HL-60/S4 treated with retinoic acid at 250 ng/mL for 4 days and 3 days (cell line): ENCODE measurements around the gene TNXB.

Experiments used
- in situ Hi-C: fragments of 300-500 bp; cut with MboI; formaldehyde crosslinking; loops from 2 replicates; pipeline ENCODE4 v1.7.0; 2022; ENCODE audit warnings: low sequenced_read_pairs

The TNXB gene

GRCh38 chr6:32140420-32141046 lies 31.4 kb upstream of the TNXB start:
- in situ Hi-C loops = no loop called here

GRCh38 chr6:32139590-32139989 lies 30.5 kb upstream of the TNXB start:
- in situ Hi-C loops = no loop called here

GRCh38 chr6:32137454-32137853 lies 28.3 kb upstream of the TNXB start:
- in situ Hi-C loops = no loop called here

GRCh38 chr6:32133786-32134185 lies 24.6 kb upstream of the TNXB start:
- in situ Hi-C loops = no loop called here

DNA sequence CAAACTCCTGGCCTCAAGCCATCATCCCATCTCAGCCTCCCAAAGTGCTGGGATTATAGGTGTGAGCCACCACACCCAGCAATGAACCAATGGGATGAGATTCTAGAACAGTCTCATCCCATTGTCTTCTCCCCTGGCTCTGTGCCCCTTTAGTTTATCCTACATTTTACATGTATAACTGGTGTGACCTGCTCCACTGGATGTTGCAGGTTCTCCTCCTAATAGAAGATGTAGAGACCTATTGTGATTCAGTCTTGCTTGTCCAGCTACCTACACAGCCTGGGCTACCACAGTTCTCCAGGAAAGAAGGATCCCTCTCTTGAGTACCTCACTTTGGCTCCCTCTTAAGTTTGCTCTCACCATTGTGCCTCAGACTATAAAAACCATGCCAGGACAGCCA lies 23.0 kb upstream of the TNXB start:
- in situ Hi-C loops = no loop called here

- in situ Hi-C loops = no loop called here
Measured at GRCh38 chr6:32131439-32131948, 22.4 kb upstream of the TNXB start.

- in situ Hi-C loops = no loop called here
Measured at GRCh38 chr6:32129297-32130088, 20.4 kb upstream of the TNXB start.

- in situ Hi-C loops = no loop called here
Measured at GRCh38 chr6:32128751-32129296, 19.7 kb upstream of the TNXB start.

GRCh38 chr6:32127717-32128592 lies 18.8 kb upstream of the TNXB start, which contains the start of gene ATF6B:
Gene ATF6B, minus strand, starts transcription at chr6:32128246. Its CDS starts 39 bp downstream, at chr6:32128207.
- in situ Hi-C loops = no loop called here

- in situ Hi-C loops = no loop called here
Measured at GRCh38 chr6:32127409-32127716, 18.2 kb upstream of the TNXB start.

DNA sequence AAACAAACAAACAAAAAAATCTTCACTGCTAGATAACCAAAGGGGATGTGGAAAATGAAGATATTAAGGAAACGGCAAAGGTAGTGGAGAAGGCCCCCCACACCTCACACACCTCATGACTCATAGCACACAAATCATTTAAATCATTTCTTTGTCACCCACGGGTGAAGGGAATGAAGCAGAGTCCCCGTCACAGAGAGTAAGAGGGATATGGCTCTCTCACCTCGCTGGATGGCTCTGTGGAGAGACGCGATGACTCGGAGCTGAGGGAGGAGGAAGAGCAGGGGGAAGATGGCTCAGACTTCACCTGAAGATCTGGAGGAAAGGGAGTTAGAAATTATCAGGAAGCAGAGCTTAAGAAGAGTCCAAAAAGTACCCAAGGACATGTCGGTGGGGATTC lies 17.7 kb upstream of the TNXB start:
- in situ Hi-C loops = no loop called here

DNA sequence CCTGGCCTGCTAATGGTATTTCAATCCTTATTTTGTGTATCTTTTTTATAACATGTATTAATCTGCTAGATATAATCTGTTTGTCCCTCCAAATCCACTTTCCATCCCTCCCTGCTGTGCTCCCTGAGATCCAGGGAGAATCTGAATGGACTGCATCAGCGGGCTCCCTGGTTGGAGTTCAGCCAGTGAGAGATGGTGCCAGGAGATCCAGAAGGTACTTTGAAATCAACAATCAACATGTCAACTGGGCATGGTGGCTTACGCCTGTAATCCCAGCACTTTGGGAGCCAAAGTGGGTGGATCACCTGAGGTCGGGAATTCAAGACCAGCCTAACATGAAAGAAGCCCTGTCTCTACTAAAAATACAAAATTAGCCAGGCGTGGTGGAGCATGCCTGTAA lies 14.5 kb upstream of the TNXB start:
- in situ Hi-C loops = no loop called here

DNA sequence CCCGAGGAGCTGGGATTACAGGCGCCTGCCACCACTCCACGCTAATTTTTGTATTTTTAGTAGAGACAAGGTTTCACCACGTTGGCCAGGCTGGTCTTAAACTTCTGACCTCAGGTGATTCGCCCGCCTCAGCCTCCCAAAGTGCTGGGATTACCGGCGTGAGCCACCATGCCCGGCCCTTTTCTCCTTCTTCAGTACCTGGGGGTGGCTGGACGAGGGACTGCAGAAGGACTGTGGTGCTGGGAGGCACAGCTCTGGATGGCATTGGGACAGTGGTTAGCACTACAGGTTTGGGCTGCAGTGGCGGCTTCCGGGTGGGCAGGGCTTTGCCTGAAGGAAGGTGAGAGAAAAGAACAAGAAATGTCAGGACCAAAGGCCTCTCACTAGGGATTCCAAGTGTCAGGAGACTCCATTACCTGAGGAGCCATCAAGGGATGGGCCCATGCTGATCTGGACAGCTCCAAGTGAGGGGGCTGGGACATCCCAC lies 11.5 kb upstream of the TNXB start:
- in situ Hi-C loops = no loop called here

DNA sequence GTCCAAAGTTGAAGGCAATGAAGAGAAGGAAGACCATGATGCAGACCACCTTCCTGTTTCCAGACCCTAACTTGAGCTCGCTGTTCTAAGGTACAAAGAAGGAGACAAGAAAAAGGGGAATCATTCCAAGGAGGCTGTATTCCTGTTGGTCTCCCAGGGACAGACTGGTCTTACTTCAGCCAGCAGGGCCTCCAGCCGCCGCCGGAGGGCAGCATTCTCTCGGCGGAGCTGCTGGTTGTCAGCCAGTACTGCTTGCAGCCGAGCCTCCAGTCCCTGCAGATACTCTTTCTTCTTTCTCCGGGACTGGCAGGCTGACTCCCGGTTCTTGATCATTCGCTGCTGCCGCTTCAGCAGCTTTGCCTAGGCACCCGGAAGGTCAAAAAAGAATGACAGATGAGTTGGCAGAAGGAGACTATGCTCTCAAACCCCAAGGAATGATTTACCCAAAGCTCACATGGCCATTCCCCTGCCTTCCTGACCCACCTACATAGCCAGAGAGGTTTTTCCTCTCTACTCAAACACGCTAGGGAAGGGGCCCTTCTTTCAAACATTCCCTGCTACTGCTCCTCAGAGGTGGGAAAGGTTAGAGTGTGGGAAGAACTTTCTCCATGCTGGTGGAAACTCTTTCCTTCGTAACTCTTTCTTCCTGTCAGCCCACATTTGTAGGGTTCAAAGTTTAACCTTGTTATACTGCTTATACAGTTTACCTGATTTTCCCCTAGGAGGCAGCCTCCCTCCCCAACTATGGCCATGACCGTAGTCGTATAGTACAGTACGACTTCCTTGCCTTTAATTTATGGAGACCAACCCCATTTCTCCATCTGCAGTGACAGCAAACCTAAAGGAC lies 9.9 kb upstream of the TNXB start:
- in situ Hi-C loops = no loop called here

- in situ Hi-C loops = no loop called here
Measured at GRCh38 chr6:32117461-32117860, 8.3 kb upstream of the TNXB start.

GRCh38 chr6:32116674-32117073 lies 7.5 kb upstream of the TNXB start:
- in situ Hi-C loops = no loop called here

DNA sequence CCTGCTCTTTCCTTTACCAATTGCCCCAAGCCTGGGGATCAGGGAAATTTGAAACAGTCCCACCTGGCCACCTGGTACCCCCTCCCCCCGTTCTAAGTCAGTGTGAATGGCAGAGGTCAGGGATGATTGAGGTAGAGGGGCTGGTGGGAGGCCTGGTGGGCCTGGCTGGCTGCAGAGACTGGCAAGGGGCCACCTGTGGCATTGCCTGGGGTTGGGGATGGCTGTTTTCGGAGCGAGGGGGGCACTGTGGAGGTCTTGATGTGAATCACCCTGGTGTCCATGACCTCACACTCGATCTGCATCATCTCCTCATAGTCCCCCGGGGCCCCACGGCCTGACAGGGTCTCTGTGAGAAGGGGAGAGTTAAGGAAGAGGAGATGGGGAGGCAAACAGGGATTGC lies 6.5 kb upstream of the TNXB start:
- in situ Hi-C loops = no loop called here

- in situ Hi-C loops = no loop called here
Measured at GRCh38 chr6:32114796-32115195, 5.7 kb upstream of the TNXB start.

DNA sequence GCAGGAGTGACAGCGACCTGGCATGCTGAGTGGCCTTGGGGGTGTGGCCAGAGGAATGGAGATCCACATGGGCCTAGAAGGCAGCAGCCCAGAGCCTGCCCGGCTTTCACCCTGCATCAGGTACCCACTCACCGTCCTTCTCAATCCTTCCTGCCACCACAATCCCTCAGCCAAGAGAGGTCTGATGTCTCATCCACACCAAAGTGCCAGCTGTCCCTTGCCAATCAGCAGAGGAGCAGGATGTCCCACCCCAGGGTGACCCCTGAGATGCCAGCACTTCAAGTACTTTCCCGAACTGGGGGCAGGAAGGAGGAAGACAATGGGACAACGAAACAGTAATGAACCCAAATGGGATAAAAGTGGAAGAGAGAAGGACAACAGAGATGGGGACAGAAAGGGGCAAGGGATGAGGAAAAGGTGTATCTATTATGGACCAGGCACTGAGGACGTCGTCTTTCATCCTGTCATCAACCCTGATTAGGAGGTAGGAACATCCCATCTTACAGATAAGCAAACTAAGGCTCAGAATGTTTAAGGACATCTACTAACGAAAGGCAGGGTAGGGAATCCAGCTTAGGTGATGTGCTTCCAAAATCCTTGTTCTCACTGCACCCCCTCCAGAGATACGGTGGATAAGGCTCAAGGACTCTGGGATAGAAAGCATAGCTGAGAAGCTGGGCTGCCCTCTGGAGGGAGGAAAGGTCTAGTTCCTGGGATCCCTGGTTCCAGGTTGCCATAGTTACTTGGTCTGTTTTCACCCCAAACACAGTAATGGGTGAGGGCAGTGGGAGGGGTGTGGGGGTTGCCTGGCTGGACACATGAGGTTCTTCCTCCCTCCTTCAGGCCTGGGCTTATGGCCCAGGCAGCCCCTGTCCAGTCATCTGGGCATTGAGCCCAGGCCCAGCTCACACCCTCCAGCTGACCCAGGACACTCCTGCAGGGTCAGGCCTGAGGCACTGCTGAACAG lies 4.5 kb upstream of the TNXB start:
- in situ Hi-C loops = no loop called here
